GM19372 (cell line): ENCODE data around the gene TMTC2.

Experiments used
- ATAC-seq: cut with Tn5 transposase; IDR thresholded peaks from one replicate; pipeline ENCODE4 v1.9.1; 2021; ENCODE audit warnings: mild to moderate bottlenecking, low read depth, moderate library complexity; ENCODE audit not compliant: unreplicated experiment

The TMTC2 gene

GRCh38 chr12:83156815-83157214 is 470.1 kb downstream of the TMTC2 start:
- no peak for ATAC-seq

DNA sequence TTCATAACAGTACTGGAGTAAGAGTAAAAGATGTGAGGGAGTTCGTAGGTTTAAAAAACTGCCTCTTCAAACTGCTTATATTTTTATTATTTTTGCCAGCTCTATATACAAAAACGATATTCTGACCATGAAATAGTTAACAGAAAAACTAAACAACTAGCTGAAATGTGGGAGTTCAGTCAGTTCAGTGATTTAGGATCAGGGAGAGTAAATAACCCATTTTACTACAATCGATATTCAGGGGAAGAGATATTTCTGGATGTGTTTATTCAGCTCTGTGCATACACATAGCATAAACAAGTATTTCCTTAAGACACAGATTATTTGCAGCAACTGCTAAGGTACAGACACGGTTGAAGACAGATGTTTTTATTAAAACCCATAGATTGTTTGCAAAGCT is 470.9 kb downstream of the TMTC2 start:
- ATAC-seq = no peak

DNA sequence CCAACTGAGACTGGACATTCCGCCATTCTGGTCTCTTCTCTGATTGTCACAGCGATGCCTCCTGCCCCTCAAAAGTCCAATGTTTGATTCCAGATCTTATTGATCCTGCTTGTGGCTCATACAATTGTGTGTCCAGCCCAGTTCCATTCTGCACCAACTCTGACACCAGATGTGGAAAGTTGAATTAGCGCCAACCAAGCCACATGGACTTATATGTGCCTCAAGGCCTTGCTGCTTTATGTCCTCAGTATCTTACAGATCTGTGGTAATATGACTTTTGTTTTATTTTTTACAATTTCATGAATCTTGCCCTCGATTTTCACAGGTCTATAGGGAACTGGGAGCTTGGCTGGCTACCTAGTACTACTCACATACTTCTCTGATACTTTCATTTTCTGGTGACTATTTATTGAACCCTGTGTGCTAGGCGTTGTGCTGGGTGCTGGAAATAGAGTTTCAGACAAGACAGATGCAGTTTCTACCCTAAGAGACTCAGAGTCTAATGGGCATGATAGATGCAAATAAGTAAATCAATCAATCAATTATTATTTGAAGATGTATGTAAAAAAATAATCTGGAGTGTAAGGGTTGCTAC is 472.0 kb downstream of the TMTC2 start:
- no peak for ATAC-seq

GRCh38 chr12:83161456-83161855 is 474.8 kb downstream of the TMTC2 start:
- ATAC-seq = no peak

DNA sequence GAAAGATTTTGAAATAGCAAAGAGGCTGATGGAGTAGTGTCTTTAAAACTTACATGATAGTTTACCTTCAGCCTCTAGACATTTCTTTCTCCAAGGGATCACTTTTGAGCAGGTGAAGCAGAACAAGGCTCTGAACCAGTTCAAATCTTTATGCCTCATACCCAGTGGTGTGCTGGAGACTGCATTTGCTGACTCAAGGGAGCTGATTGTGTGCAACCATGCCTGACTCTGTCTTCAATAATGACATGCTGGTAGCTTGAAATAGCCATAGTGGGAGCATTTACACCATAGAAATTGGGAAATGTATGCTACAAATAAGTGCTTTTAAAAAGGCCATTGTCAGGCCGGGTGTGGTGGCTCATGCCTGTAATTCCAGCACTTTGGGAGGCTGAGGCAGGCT is 482.0 kb downstream of the TMTC2 start:
- ATAC-seq = no peak

GRCh38 chr12:83172441-83172840 is 485.7 kb downstream of the TMTC2 start:
- no peak for ATAC-seq

DNA sequence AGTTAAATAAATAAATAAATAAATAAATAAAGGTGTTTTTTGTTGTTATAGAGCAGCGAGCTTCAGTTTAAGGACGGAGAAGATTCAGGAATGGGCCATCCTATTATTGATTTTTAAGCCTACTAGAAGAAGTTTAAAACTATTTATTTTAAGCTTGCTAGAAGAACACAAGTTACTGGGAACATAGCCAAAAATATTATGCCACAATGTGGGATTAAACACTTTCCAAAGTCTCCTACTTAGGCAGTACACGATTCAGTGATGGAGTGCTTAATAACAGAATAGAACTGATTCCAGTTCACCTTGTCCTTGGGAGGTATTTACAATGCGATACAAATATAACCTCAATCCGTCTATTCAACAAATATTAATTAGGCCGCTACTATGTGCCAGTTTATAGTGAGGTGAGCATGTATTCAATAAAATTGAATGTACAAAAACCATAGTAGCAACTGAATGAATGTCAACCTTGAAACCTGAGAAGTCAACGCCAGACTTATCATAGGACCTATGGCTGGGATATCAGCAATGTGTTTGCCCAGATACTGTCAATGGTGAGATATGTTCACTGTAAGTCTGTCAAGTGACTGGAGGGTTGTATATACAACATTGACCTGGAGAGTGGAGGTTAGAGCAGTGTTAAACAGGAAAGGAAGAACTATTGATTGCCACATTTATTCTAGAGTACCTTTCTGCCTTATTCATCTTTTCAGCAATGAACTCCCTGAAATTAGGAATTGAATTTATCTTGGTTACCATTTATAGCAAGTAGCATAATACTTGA is 486.4 kb downstream of the TMTC2 start:
- no peak for ATAC-seq

- no peak for ATAC-seq
Observed at GRCh38 chr12:83179999-83180398, 493.3 kb downstream of the TMTC2 start.

- no peak for ATAC-seq
Observed at GRCh38 chr12:83181074-83181473, 494.4 kb downstream of the TMTC2 start.

DNA sequence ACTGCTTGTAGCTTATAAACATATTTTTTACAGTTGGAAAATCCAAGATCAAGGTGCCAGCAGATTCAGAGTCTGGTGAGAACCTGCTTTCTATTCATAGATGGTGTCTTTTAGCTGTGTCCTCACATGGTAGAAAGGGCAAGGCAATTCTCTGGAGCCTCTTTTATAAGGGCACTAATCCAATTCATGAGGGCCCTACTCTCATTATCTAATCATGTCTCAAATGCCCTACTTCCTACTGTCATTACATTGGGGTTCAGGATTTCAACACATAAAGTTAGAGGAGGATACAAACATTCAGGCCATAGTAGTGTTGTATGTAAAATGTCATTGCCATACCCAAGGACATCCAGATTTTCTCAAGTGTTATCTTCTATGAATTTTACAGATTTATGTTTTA is 496.4 kb downstream of the TMTC2 start:
- ATAC-seq = no peak
